NB4 (cell line): ENCODE data around the gene SDF4.

Experiments
- CTCF ChIP-seq: IDR thresholded peaks from one replicate; pipeline ENCODE4 v1.5.1; 2012; ENCODE audit warnings: low read depth, low read length
- POLR2A ChIP-seq: IDR thresholded peaks from 2 replicates; pipeline ENCODE4 v1.6.1; 2011; ENCODE audit warnings: mild to moderate bottlenecking; ENCODE audit not compliant: insufficient read length; ENCODE audit errors: extremely low read depth

- TF ChIP-seq POLR2A (no peak), CTCF (no peak)
These were observed 23.3 kb upstream of the SDF4 start for GRCh38 chr1:1255078-1255477.
